Measurements from ENCODE around the gene SORCS1.

SORCS1 gene

GRCh38 chr10:106826716-106827115 is 337.8 kb downstream of the SORCS1 start:
- no peak for DNase-seq (ENCODE audit: extremely low read depth in 1 of 2, low read depth in 1 of 2)

- DNase-seq (ENCODE audit: extremely low read depth in 1 of 2, low read depth in 1 of 2) = no peak
These were observed 338.7 kb downstream of the SORCS1 start for GRCh38 chr10:106825576-106826364.

- DNase-seq (ENCODE audit: extremely low read depth in 1 of 2, low read depth in 1 of 2) = no peak
These were observed 343.9 kb downstream of the SORCS1 start for GRCh38 chr10:106820579-106820978.

- DNase-seq (ENCODE audit: extremely low read depth in 1 of 2, low read depth in 1 of 2) = no peak
These were observed 345.0 kb downstream of the SORCS1 start for GRCh38 chr10:106819490-106819889.

GRCh38 chr10:106816318-106817085 is 348.0 kb downstream of the SORCS1 start:
- DNase-seq (ENCODE audit: extremely low read depth in 1 of 2, low read depth in 1 of 2) = no peak

GRCh38 chr10:106815427-106816043 is 349.0 kb downstream of the SORCS1 start:
- no peak for DNase-seq (ENCODE audit: extremely low read depth in 1 of 2, low read depth in 1 of 2)

- DNase-seq (ENCODE audit: extremely low read depth in 1 of 2, low read depth in 1 of 2) = no peak
These were observed 359.4 kb downstream of the SORCS1 start for GRCh38 chr10:106804992-106805582.

DNA sequence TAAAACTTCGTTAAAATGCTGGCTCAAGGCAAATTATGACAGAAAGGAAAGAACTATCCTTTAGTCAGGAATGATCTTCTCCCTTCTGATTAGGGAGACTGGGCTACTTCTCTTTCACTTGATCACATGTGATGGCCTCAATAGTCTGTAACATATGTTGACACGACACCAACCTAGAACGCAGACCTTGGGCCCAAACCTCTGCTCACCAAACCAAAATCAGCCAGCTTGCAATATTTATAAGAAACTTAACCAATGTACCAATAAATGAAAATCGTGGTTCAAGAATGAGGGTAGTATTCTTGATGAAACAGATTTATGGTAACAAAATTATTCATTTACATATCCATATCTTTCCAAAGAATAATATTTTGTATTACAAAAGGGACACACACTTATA is 361.6 kb downstream of the SORCS1 start:
- no peak for DNase-seq (ENCODE audit: extremely low read depth in 1 of 2, low read depth in 1 of 2)

- DNase-seq (ENCODE audit: extremely low read depth in 1 of 2, low read depth in 1 of 2) = no peak
These were observed 364.7 kb downstream of the SORCS1 start for GRCh38 chr10:106799776-106800175.

DNA sequence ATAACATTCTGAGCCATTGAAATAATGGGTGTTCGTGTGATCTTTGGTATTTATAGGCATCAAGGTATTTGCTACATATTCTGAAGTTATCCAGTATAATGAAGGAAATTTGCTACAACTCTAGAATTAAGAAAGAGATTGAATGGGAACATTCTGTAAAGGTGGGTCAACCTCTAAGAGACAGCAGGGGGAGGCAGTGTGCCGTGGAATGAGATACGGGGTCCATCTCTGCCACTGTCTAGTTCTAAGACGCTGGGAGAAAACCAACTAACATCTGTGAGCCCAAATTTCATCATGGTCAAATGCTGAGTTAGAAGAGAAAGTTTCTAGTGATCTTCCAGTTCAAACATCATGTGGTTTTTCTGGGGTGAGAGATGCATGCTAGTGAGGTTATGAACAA is 368.9 kb downstream of the SORCS1 start:
- no peak for DNase-seq (ENCODE audit: extremely low read depth in 1 of 2, low read depth in 1 of 2)

- no peak for DNase-seq (ENCODE audit: extremely low read depth in 1 of 2, low read depth in 1 of 2)
These were observed 370.9 kb downstream of the SORCS1 start for GRCh38 chr10:106793617-106794016.

- DNase-seq (ENCODE audit: extremely low read depth in 1 of 2, low read depth in 1 of 2) = no peak
These were observed 374.9 kb downstream of the SORCS1 start for GRCh38 chr10:106789623-106790022.

GRCh38 chr10:106788982-106789381 is 375.5 kb downstream of the SORCS1 start:
- DNase-seq (ENCODE audit: extremely low read depth in 1 of 2, low read depth in 1 of 2) = no peak

DNA sequence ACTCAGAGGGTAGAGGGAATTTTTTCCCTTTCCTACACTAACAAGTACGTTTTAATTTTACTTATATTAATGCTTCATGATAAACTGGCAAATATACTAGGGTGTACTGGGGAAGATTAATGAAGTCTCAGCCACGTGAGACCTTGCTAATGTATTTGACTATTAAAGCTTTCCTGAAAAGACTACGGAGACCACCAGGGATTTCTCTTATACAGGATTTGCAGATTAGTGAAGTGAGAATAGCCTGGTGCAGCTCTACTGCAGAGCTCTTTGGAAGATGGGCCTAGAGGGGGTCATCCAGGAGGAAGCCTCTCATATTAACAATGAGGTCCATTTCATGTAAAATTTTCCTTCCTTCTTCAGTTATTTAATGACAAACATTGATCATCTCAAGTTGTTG is 379.0 kb downstream of the SORCS1 start:
- no peak for DNase-seq (ENCODE audit: extremely low read depth in 1 of 2, low read depth in 1 of 2)

- no peak for DNase-seq (ENCODE audit: extremely low read depth in 1 of 2, low read depth in 1 of 2)
These were observed 383.9 kb downstream of the SORCS1 start for GRCh38 chr10:106780632-106781031.

DNA sequence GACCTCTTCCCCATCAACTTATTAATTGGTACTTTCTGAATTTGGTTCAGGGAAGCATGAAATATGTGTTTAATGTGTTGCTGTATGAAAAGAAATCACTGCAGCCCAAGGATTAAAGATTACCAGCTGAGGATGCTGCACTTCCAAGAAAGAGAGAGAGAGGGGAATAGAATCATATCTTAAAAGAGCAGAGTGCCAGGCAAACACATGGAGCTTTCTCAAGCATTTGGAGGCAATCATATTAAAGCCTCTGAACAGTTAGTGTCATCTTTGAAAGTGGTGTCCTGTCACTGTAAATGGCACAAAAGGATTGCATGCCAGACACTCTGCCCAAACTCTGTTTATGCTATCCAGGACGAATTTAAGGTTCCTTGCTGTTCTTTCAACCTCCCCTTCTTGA is 386.7 kb downstream of the SORCS1 start:
- DNase-seq (ENCODE audit: extremely low read depth in 1 of 2, low read depth in 1 of 2) = no peak

DNA sequence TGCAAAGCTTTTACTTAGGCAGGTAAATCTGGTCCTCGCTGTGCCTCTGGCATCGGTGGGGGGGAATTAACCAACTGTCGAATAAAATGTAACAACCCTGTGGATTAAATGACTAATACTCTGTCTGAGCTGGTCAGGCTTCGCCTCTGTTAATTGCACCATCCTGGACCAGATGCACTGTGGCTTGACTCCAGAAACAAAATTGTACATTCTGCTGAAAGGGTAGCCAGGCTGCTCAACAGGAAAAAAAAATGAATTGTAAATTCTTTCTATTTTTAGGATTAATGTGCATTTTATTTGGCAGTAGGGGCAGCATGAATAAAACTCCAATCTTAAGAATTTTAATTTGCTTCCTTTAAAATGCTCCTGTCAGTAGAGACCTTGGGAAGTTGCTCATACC is 389.4 kb downstream of the SORCS1 start:
- no peak for DNase-seq (ENCODE audit: extremely low read depth in 1 of 2, low read depth in 1 of 2)

GRCh38 chr10:106772957-106773356 is 391.5 kb downstream of the SORCS1 start:
- no peak for DNase-seq (ENCODE audit: extremely low read depth in 1 of 2, low read depth in 1 of 2)

- no peak for DNase-seq (ENCODE audit: extremely low read depth in 1 of 2, low read depth in 1 of 2)
These were observed 393.4 kb downstream of the SORCS1 start for GRCh38 chr10:106771154-106771553.

GRCh38 chr10:106768204-106768603 is 396.3 kb downstream of the SORCS1 start:
- no peak for DNase-seq (ENCODE audit: extremely low read depth in 1 of 2, low read depth in 1 of 2)

DNA sequence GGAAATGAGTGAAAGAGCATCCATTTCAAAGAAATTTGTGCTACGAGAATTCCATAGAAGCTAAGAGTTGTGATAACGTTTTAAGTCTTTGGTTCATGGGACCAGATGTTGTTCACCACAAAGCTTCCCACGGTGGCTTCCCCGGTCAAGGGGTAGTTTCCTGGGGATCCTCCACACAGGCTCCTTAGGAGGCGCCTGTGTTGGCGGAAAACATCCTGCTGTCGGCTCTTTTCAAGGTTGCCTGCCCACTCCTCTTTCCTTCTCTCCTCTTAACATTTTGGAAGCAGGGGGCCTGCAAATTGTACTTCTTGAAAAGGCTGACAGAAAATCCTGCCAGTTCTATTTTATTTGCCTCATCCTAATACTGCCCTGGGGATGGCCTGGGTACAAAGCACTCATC is 398.6 kb downstream of the SORCS1 start:
- DNase-seq (ENCODE audit: extremely low read depth in 1 of 2, low read depth in 1 of 2) = no peak

Measured in stimulated activated CD8-positive, alpha-beta memory T cell treated with anti-CD3 and anti-CD28 coated beads, Interleukin-7, amount 100 ng/mL, for 48 hours (primary cell).